H9 (cell line): ENCODE measurements around the gene MRPS21. TPM values are rescaled to one million over a fixed set of nuclear protein-coding genes. Genes with fewer than 3 reads are reported as not detected.

Experiments
- DNase-seq: peaks from one replicate; pipeline ENCODE4 v3.0.0-alpha.2; 2017
- H2AFZ ChIP-seq: one replicate; pipeline ENCODE4 v1.6.1; 2013; ENCODE audit warnings: mild to moderate bottlenecking, low read length, control low read depth, moderate library complexity
- H2AK5ac ChIP-seq: 2 replicates; pipeline ENCODE4 v1.6.1; 2013; ENCODE audit warnings: low read length, control low read depth, mixed read lengths; ENCODE audit not compliant: insufficient read length
- H2BK120ac ChIP-seq: one replicate; pipeline ENCODE4 v1.6.1; 2013; ENCODE audit warnings: low read depth, mild to moderate bottlenecking, low read length, control low read depth, inconsistent platforms; ENCODE audit not compliant: poor library complexity, severe bottlenecking
- H2BK12ac ChIP-seq: 2 replicates; pipeline ENCODE4 v1.6.1; 2013; ENCODE audit warnings: low read length, control low read depth, mixed read lengths, low read depth; ENCODE audit not compliant: insufficient read length
- H2BK15ac ChIP-seq: 2 replicates; pipeline ENCODE4 v1.6.1; 2013; ENCODE audit warnings: low read depth, low read length, control low read depth
- H2BK20ac ChIP-seq: one replicate; pipeline ENCODE4 v1.6.1; 2013; ENCODE audit warnings: low read depth, mild to moderate bottlenecking, low read length, control low read depth, inconsistent platforms; ENCODE audit not compliant: poor library complexity, severe bottlenecking
- H2BK5ac ChIP-seq: 2 replicates; pipeline ENCODE4 v1.6.1; 2013; ENCODE audit warnings: low read length, control low read depth, mixed read lengths; ENCODE audit not compliant: insufficient read length
- H3K14ac ChIP-seq: 2 replicates; pipeline ENCODE4 v1.6.1; 2013; ENCODE audit warnings: low read length, control low read depth; ENCODE audit not compliant: insufficient read depth
- H3K18ac ChIP-seq: 2 replicates; pipeline ENCODE4 v1.6.1; 2013; ENCODE audit warnings: low read depth, mild to moderate bottlenecking, mixed read lengths, low read length, control low read depth; ENCODE audit not compliant: insufficient read length
- H3K23ac ChIP-seq: 2 replicates; pipeline ENCODE4 v1.6.1; 2013; ENCODE audit warnings: low read length, control low read depth, mixed read lengths, low read depth; ENCODE audit not compliant: insufficient read length
- H3K23me2 ChIP-seq: 2 replicates; pipeline ENCODE4 v1.6.1; 2013; ENCODE audit warnings: low read depth, mild to moderate bottlenecking, mixed read lengths, low read length, control low read depth; ENCODE audit not compliant: insufficient read length, poor library complexity, severe bottlenecking
- H3K27ac ChIP-seq: 2 replicates; pipeline ENCODE4 v1.5.1; 2013; ENCODE audit warnings: low read length, control low read depth, mixed read lengths, low read depth; ENCODE audit not compliant: insufficient read length
- H3K27me3 ChIP-seq: 2 replicates; pipeline ENCODE4 v1.6.1; 2013; ENCODE audit warnings: low read length, control low read depth, inconsistent platforms; ENCODE audit not compliant: insufficient read depth
- H3K4ac ChIP-seq: 2 replicates; pipeline ENCODE4 v1.6.1; 2013; ENCODE audit warnings: low read depth, mild to moderate bottlenecking, control low read depth, inconsistent platforms, low read length, moderate library complexity
- H3K4me1 ChIP-seq: 2 replicates; pipeline ENCODE4 v1.6.1; 2013; ENCODE audit warnings: low read length, control low read depth, inconsistent platforms; ENCODE audit not compliant: insufficient read depth
- H3K4me2 ChIP-seq: 2 replicates; pipeline ENCODE4 v1.6.1; 2013; ENCODE audit warnings: low read length, control low read depth, mixed read lengths; ENCODE audit not compliant: insufficient read length, insufficient read depth
- H3K56ac ChIP-seq: 2 replicates; pipeline ENCODE4 v1.6.1; 2013; ENCODE audit warnings: low read depth, mild to moderate bottlenecking, mixed read lengths, low read length, control low read depth; ENCODE audit not compliant: insufficient read length
- H3K79me1 ChIP-seq: 2 replicates; pipeline ENCODE4 v1.6.1; 2013; ENCODE audit warnings: low read depth, mild to moderate bottlenecking, moderate library complexity, low read length, control low read depth, inconsistent platforms; ENCODE audit not compliant: insufficient read depth, poor library complexity, severe bottlenecking
- H3K79me2 ChIP-seq: 2 replicates; pipeline ENCODE4 v1.6.1; 2013; ENCODE audit warnings: low read length, control low read depth, inconsistent platforms; ENCODE audit not compliant: insufficient read depth
- H3K9ac ChIP-seq: 2 replicates; pipeline ENCODE4 v1.6.1; 2013; ENCODE audit warnings: low read length, control low read depth, mixed read lengths; ENCODE audit not compliant: insufficient read length; ENCODE audit errors: extremely low read depth
- H3K9me3 ChIP-seq: one replicate; pipeline ENCODE4 v1.6.1; 2013; ENCODE audit warnings: low read depth, low read length, inconsistent platforms; ENCODE audit not compliant: control insufficient read depth
- H3T11ph ChIP-seq: one replicate; pipeline ENCODE4 v1.6.1; 2013; ENCODE audit warnings: mild to moderate bottlenecking, low read length, control low read depth, inconsistent platforms
- H4K20me1 ChIP-seq: one replicate; pipeline ENCODE4 v1.6.1; 2013; ENCODE audit not compliant: control insufficient read depth, insufficient read length, insufficient read depth
- H4K5ac ChIP-seq: 2 replicates; pipeline ENCODE4 v1.6.1; 2013; ENCODE audit warnings: low read depth, mild to moderate bottlenecking, mixed read lengths, low read length, control low read depth; ENCODE audit not compliant: insufficient read length
- H4K8ac ChIP-seq: replicated peaks from 2 replicates; pipeline ENCODE4 v1.6.1; 2013; ENCODE audit warnings: low read length, control low read depth, mixed read lengths, low read depth; ENCODE audit not compliant: insufficient read length
- H4K91ac ChIP-seq: 2 replicates; pipeline ENCODE4 v1.6.1; 2013; ENCODE audit warnings: low read depth, mild to moderate bottlenecking, moderate library complexity, mixed read lengths, low read length, control low read depth; ENCODE audit not compliant: insufficient read length
- H3K27ac Mint-ChIP-seq, 3 experiments: 2 replicates in 2 of 3; 3 replicates in 1 of 3; pipeline ENCODE4 v1.8.0; 2020 to 2021; ENCODE audit warnings: mixed read lengths in 3 of 3, mild to moderate bottlenecking in 1 of 3, moderate library complexity in 1 of 3
- H3K27me3 Mint-ChIP-seq: 2 replicates; pipeline ENCODE4 v1.8.0; 2021; ENCODE audit warnings: low read depth, mild to moderate bottlenecking, moderate library complexity, mixed read lengths
- H3K36me3 Mint-ChIP-seq, 3 experiments: 2 replicates in 2 of 3; 3 replicates in 1 of 3; pipeline ENCODE4 v1.8.0; 2020 to 2021; ENCODE audit warnings: low read depth in 3 of 3, mixed read lengths in 3 of 3; ENCODE audit not compliant: insufficient read depth in 1 of 3
- H3K4me1 Mint-ChIP-seq, 2 experiments: 2 replicates each; pipeline ENCODE4 v1.8.0; 2020; ENCODE audit warnings: mixed read lengths in 2 of 2
- H3K4me3 Mint-ChIP-seq, 2 experiments: 2 replicates in 1 of 2; 3 replicates in 1 of 2; pipeline ENCODE4 v1.8.0; 2020 to 2021; ENCODE audit warnings: mild to moderate bottlenecking in 2 of 2, mixed read lengths in 2 of 2, moderate library complexity in 1 of 2
- H3K9me3 Mint-ChIP-seq, 2 experiments: 2 replicates in 1 of 2; 3 replicates in 1 of 2; pipeline ENCODE4 v1.8.0; 2020; ENCODE audit warnings: mild to moderate bottlenecking in 2 of 2, mixed read lengths in 2 of 2, moderate library complexity in 1 of 2
- CTCF ChIP-seq: fragments of 200-600 bp; sonication (generic); conservative IDR thresholded peaks from 3 replicates; pipeline ENCODE4 v1.8.0; 2021; ENCODE audit warnings: antibody characterized with exemption, mild to moderate bottlenecking
- WGBS: extraction: QIAGEN DNeasy Blood & Tissue Kit; methylation state at CpG from one replicate; pipeline ENCODE4 v1.1.7; 2013; ENCODE audit warnings: missing lambda C conversion rate, low lambda C conversion rate, mixed read lengths; ENCODE audit not compliant: insufficient read length; ENCODE audit errors: extremely low coverage; 5-methylcytosine and 5-hydroxymethylcytosine counted together
- total RNA-seq: library from RNA; stranded (reverse); gene quantifications from 2 replicates; pipeline ENCODE4 v1.2.1, GENCODE V29; 2021

MRPS21 gene
- total RNA-seq, 1 experiment from 2014 or later: 113 TPM

GRCh38 chr1:150299716-150300115 is 6.1 kb downstream of the MRPS21 start:
- H3T11ph ChIP-seq: no peak overlapping the region
- no peak overlapping the region for H3K4me2 ChIP-seq
- H3K18ac ChIP-seq: no peak overlapping the region
- no peak overlapping the region for H2BK12ac ChIP-seq
- H3K27ac Mint-ChIP-seq: peak overlapping the region in 2 of 3 experiments; percentile 23 to 68; a peak in 2 of 7 replicates
- H3K36me3 Mint-ChIP-seq: peaks cover 55 to 92% (median 75%) of the 10 kb centered on the region in 3 experiments
- no peak overlapping the region for H3K9ac ChIP-seq
- no peaks in the 10 kb centered on the region for H3K9me3 Mint-ChIP-seq
- no peak for TF ChIP-seq CTCF
- peaks cover 3% of the 10 kb centered on the region for H4K20me1 ChIP-seq
- no peak overlapping the region for H3K23ac ChIP-seq
- H3K4me1 ChIP-seq: peaks cover 7% of the 10 kb centered on the region; the same call in 1 of the 2 replicates
- H3K4ac ChIP-seq: no peak overlapping the region
- no peak overlapping the region for H3K27ac ChIP-seq
- no peaks in the 10 kb centered on the region for H3K23me2 ChIP-seq
- H2BK15ac ChIP-seq: no peak overlapping the region
- no peak overlapping the region for H3K56ac ChIP-seq
- H3K4me1 Mint-ChIP-seq: peaks cover 33 to 35% of the 10 kb centered on the region in 2 experiments
- H3K79me1 ChIP-seq: peaks cover 3% of the 10 kb centered on the region
- no peak overlapping the region for H2BK20ac ChIP-seq
- H4K5ac ChIP-seq: no peak overlapping the region
- DNase-seq: no peak
- H4K91ac ChIP-seq: no peak overlapping the region
- H4K8ac ChIP-seq: no peak overlapping the region
- no peak overlapping the region for H3K4me3 Mint-ChIP-seq
- H2BK120ac ChIP-seq: no peak overlapping the region
- WGBS: no CpG with 5 or more reads among the region's 3 CpGs
- H2AFZ ChIP-seq: no peak overlapping the region
- no peaks in the 10 kb centered on the region for H3K9me3 ChIP-seq
- no peak overlapping the region for H2AK5ac ChIP-seq
- no peaks in the 10 kb centered on the region for H3K27me3 ChIP-seq
- H3K27me3 Mint-ChIP-seq: no peaks in the 10 kb centered on the region
- H3K79me2 ChIP-seq: no peaks in the 10 kb centered on the region
- H3K14ac ChIP-seq: no peak overlapping the region
- H2BK5ac ChIP-seq: no peak overlapping the region
